C4-2B (cell line): ENCODE data around the gene CERS5.

ENCODE experiments used
- CTCF ChIP-seq: fragments of 450-650 bp; conservative IDR thresholded peaks from 2 replicates; pipeline ENCODE4 v1.5.1; 2017; ENCODE audit warnings: mild to moderate bottlenecking
- ZFX ChIP-seq: fragments of 450-650 bp; IDR thresholded peaks from 2 replicates; pipeline ENCODE4 v1.6.1; 2017

GRCh38 chr12:50185970-50186663 lies 18.9 kb upstream of the CERS5 start:
- no peak for TF ChIP-seq CTCF
- no peak for TF ChIP-seq ZFX
